ENCODE data around the gene ZBTB7C. TPM values are rescaled to one million over a fixed set of nuclear protein-coding genes. Genes with fewer than 3 reads are reported as not detected.

Gene ZBTB7C
- total and polyA plus RNA-seq, 10 of the 15 experiments (the other 5 are each of a cell fraction or from before 2014, with no cell fraction given), result under 0.01 to 0.08 (median 0.01) TPM; not detected in 7

DNA sequence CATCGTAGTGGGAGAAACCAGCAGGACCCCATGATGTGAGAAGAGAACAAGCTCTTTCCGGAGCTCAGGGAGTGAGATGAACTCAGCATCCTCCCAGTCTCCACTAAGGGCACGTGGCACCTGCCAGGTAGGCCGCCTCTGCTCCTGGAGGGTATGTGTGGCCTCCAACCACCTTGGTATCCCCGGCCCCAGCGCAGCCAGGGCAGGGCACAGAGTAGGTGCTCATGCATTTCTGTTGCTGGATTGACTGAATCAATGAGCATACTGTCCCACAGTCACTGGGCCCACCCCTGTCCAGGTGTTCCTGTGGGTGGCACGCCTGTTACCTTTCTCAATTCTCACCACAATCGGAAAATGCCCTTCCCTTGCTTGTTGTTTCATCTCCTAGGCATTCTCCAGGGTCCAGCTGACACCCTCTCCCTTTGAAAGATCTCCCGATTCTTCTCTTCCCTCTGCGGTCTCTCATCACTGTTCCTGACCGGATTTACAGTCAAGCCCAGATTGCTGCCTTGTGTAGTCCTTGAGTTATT is 340.2 kb downstream of the ZBTB7C start:
- DNase-seq (ENCODE audit: low read depth, low spot score), result no peak
- POLR2A ChIA-PET, result no interaction called here
- no peak overlapping the region for H3K27ac ChIP-seq (ENCODE audit: control insufficient read depth, insufficient read depth)
- H3K4me2 ChIP-seq (ENCODE audit: control insufficient read depth, insufficient read depth), result no peak overlapping the region
- no peaks in the 10 kb centered on the region for H4K20me1 ChIP-seq (ENCODE audit: control insufficient read depth, insufficient read depth)
- in situ Hi-C loops (cut with MboI) (no loop called here), intact Hi-C loops (cut with micrococcal nuclease; ENCODE audit: unreplicated experiment) (no loop called here)
- no peak overlapping the region for H2AFZ ChIP-seq (ENCODE audit: control insufficient read depth, low read depth, low read length)
- no TSS peak for BruUV-seq (replicated peaks)
- CTCF ChIA-PET, result interaction anchor here (0.7 kb wide), 1 partner anchor 124 kb away, joined by 5 read pairs; no protein-coding TSS in a partner anchor
- peaks cover 0 to 8% of the 10 kb centered on the region in 2 experiments; a peak in 3 of 4 replicates for H3K27me3 ChIP-seq (replicated peaks in 1 of 2; ENCODE audit: control insufficient read depth in 2 of 2, insufficient read depth in 2 of 2, low read length in 1 of 2)
- no peak for TF ChIP-seq ZNF207 (IDR thresholded peaks at IDR 0.05; ENCODE audit: borderline replicate concordance)
- TF ChIP-seq NRF1 (conservative IDR thresholded peaks at IDR 0.05; ENCODE audit: low read depth, low read length), result no peak
- no peaks in the 10 kb centered on the region for H3K36me3 ChIP-seq (ENCODE audit: control insufficient read depth in 2 of 2, insufficient read depth in 2 of 2, low read length in 1 of 2)
- H3K79me2 ChIP-seq (ENCODE audit: control insufficient read depth, insufficient read depth, low read length), result no peaks in the 10 kb centered on the region
- no peak for ATAC-seq
- no peaks in the 10 kb centered on the region for H3K9me3 ChIP-seq (replicated peaks; ENCODE audit: control insufficient read depth, insufficient read depth, low read length)
- no peak overlapping the region for H3K4me3 ChIP-seq
- no peaks in the 10 kb centered on the region for H3K4me1 ChIP-seq (ENCODE audit: control insufficient read depth, insufficient read depth, low read length)
- 18% methylated on average over 11 of the region's 11 CpGs for WGBS (ENCODE audit: insufficient coverage, insufficient replicate concordance, low lambda C conversion rate, missing lambda C conversion rate)
- RAD21 ChIA-PET (ENCODE audit: unreplicated experiment), result no interaction called here
- SMC1A ChIA-PET (ENCODE audit: uncharacterized antibody, unreplicated experiment), result no interaction called here
- FAIRE-seq, result no peak
- no peak overlapping the region for H3K9ac ChIP-seq (ENCODE audit: control insufficient read depth, insufficient read depth, low read length)

DNA sequence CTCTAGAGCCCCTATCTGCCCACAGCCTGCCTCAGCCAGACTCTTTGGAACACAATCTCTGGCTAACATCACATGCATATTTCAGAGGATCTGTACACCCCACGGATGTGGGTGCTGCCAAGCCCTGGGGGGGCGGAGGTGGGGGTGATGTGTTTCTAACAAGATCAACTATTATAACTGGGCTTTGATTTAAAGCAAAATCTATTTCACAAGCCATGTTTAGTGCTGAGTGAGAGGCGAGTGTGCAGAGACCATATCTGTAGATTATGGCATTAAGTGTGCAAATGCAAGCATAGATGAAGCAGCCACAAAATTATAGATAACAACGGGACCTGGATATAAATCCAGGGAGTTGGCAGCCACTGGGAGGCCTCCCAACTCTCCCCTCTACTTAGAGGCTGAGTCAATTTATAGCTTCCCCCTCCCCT is 342.9 kb downstream of the ZBTB7C start:
- POLR2A ChIA-PET, result no interaction called here
- SMC1A ChIA-PET (ENCODE audit: uncharacterized antibody, unreplicated experiment), result interaction anchor here (0.6 kb wide), 1 partner anchor 1244 kb away, joined by 3 read pairs; no protein-coding TSS in a partner anchor
- Histone ChIP-seq H3K4me1 (ENCODE audit: control insufficient read depth, insufficient read depth, low read length) (no peaks in the 10 kb centered on the region), H3K79me2 (ENCODE audit: control insufficient read depth, insufficient read depth, low read length) (no peaks in the 10 kb centered on the region), H4K20me1 (ENCODE audit: control insufficient read depth, insufficient read depth) (no peaks in the 10 kb centered on the region), H3K36me3 (ENCODE audit: control insufficient read depth in 2 of 2, insufficient read depth in 2 of 2, low read length in 1 of 2) (no peaks in the 10 kb centered on the region), H3K4me2 (ENCODE audit: control insufficient read depth, insufficient read depth) (no peak overlapping the region), H3K27me3 (replicated peaks in 1 of 2; ENCODE audit: control insufficient read depth in 2 of 2, insufficient read depth in 2 of 2, low read length in 1 of 2) (peaks cover 0 to 9% of the 10 kb centered on the region in 2 experiments), H3K4me3 (no peak overlapping the region), H3K27ac (ENCODE audit: control insufficient read depth, insufficient read depth) (no peak overlapping the region), H3K9ac (ENCODE audit: control insufficient read depth, insufficient read depth, low read length) (no peak overlapping the region), H3K9me3 (replicated peaks; ENCODE audit: control insufficient read depth, insufficient read depth, low read length) (no peaks in the 10 kb centered on the region), H2AFZ (ENCODE audit: control insufficient read depth, low read depth, low read length) (no peak overlapping the region)
- CTCF ChIA-PET, result interaction anchor here (0.8 kb wide), 1 partner anchor 409 kb away, joined by 3 read pairs; no protein-coding TSS in a partner anchor
- RAD21 ChIA-PET (ENCODE audit: unreplicated experiment), result no interaction called here
- no peak for TF ChIP-seq NBN (IDR thresholded peaks at IDR 0.05)
- TF ChIP-seq RCOR1 (conservative IDR thresholded peaks at IDR 0.05; ENCODE audit: low read depth, low read length), result no peak
- no peak for TF ChIP-seq CHD2 (IDR thresholded peaks at IDR 0.05; ENCODE audit: borderline replicate concordance, low read depth, low read length)
- no peak for TF ChIP-seq MYC (IDR thresholded peaks at IDR 0.05; ENCODE audit: insufficient read depth, insufficient read length, insufficient replicate concordance, low read length, severe bottlenecking)
- no peak for TF ChIP-seq CEBPB (IDR thresholded peaks at IDR 0.05; ENCODE audit: borderline replicate concordance in 1 of 2, low read depth in 2 of 2, low read length in 2 of 2)
- no peak for TF ChIP-seq SIX5 (IDR thresholded peaks at IDR 0.05; ENCODE audit: low read depth, low read length, severe bottlenecking)
- TF ChIP-seq, protein P1, sequence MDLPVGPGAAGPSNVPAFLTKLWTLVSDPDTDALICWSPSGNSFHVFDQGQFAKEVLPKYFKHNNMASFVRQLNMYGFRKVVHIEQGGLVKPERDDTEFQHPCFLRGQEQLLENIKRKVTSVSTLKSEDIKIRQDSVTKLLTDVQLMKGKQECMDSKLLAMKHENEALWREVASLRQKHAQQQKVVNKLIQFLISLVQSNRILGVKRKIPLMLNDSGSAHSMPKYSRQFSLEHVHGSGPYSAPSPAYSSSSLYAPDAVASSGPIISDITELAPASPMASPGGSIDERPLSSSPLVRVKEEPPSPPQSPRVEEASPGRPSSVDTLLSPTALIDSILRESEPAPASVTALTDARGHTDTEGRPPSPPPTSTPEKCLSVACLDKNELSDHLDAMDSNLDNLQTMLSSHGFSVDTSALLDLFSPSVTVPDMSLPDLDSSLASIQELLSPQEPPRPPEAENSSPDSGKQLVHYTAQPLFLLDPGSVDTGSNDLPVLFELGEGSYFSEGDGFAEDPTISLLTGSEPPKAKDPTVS (IDR thresholded peaks at IDR 0.05; ENCODE audit: low read depth, low read length), result no peak
- TF ChIP-seq BACH1 (IDR thresholded peaks at IDR 0.05; ENCODE audit: borderline replicate concordance), result no peak
- TF ChIP-seq MTA3 (IDR thresholded peaks at IDR 0.05; ENCODE audit: borderline replicate concordance, low read length), result no peak
- in situ Hi-C loops (cut with MboI) (no loop called here), intact Hi-C loops (cut with micrococcal nuclease; ENCODE audit: unreplicated experiment) (no loop called here)
- ATAC-seq (no peak), FAIRE-seq (no peak), DNase-seq (ENCODE audit: low read depth, low spot score) (no peak)
- no TSS peak for BruUV-seq (replicated peaks)
- 1% methylated on average over 4 of the region's 4 CpGs for WGBS (ENCODE audit: insufficient coverage, insufficient replicate concordance, low lambda C conversion rate, missing lambda C conversion rate)

Data from GM12878 (cell line).